OCI-LY7 (cell line): ENCODE measurements around the gene ARPC5. TPM values are rescaled to one million over a fixed set of nuclear protein-coding genes. Genes with fewer than 3 reads are reported as not detected.

Source experiments
- BruUV-seq: library from RNA; stranded (reverse); fragments of 400-500 nt; replicated peaks from 2 replicates; lab custom pipeline; 2021; lab: Mats Ljungman, UMichigan
- CTCF ChIA-PET: fragments of 300-600 bp; sonication (Branson Sonifier 250); formaldehyde crosslinking; loops from one replicate; lab custom pipeline; 2022; ENCODE audit warnings: antibody characterized with exemption; ENCODE audit not compliant: unreplicated experiment; lab: Charles Lee
- POLR2A ChIA-PET: fragments of 300-600 bp; sonication (Branson Sonifier 250); formaldehyde crosslinking; loops from one replicate; lab custom pipeline; 2022; ENCODE audit warnings: antibody characterized with exemption; lab: Charles Lee
- DNase-seq: peaks from one replicate; pipeline ENCODE4 v3.0.0-alpha.2; 2015; ENCODE audit warnings: low spot score
- H2AFZ ChIP-seq: fragments of 200-600 bp; sonication (generic), shearing (Covaris generic); 2 replicates; pipeline ENCODE4 v1.6.1; 2014; ENCODE audit warnings: mild to moderate bottlenecking, antibody characterized with exemption, low read length, moderate library complexity
- H3K27ac ChIP-seq: fragments of 200-600 bp; sonication (generic); 2 replicates; pipeline ENCODE4 v1.5.1; 2014; ENCODE audit warnings: mixed run types, low read depth, mild to moderate bottlenecking, moderate library complexity, low read length, inconsistent platforms; ENCODE audit not compliant: poor library complexity, severe bottlenecking
- H3K36me3 ChIP-seq: fragments of 200-600 bp; sonication (generic); 2 replicates; pipeline ENCODE4 v1.6.1; 2014; ENCODE audit warnings: mild to moderate bottlenecking, antibody characterized with exemption, low read length, moderate library complexity, mixed read lengths; ENCODE audit not compliant: insufficient read depth
- H3K4me1 ChIP-seq: fragments of 200-600 bp; sonication (generic); 2 replicates; pipeline ENCODE4 v1.5.1; 2014; ENCODE audit warnings: mild to moderate bottlenecking, low read length; ENCODE audit not compliant: insufficient read depth, poor library complexity, severe bottlenecking
- H3K4me2 ChIP-seq: fragments of 200-600 bp; sonication (generic); 2 replicates; pipeline ENCODE4 v1.6.1; 2014; ENCODE audit warnings: mild to moderate bottlenecking, low read length
- H3K4me3 ChIP-seq: fragments of 200-600 bp; sonication (generic); 2 replicates; pipeline ENCODE4 v1.5.1; 2014; ENCODE audit warnings: mild to moderate bottlenecking, low read depth, low read length; ENCODE audit not compliant: poor library complexity, severe bottlenecking
- H3K79me2 ChIP-seq: fragments of 200-600 bp; sonication (generic); 2 replicates; pipeline ENCODE4 v1.6.1; 2016; ENCODE audit warnings: low read depth, mild to moderate bottlenecking, low read length, moderate library complexity, mixed read lengths; ENCODE audit not compliant: insufficient read depth
- H3K9me2 ChIP-seq: fragments of 200-600 bp; sonication (generic); 2 replicates; pipeline ENCODE4 v1.6.1; 2016; ENCODE audit warnings: mild to moderate bottlenecking, low read length, mixed read lengths; ENCODE audit not compliant: insufficient read depth
- H3K9me3 ChIP-seq: fragments of 200-600 bp; sonication (generic); 2 replicates; pipeline ENCODE4 v1.6.1; 2014; ENCODE audit warnings: mild to moderate bottlenecking, mixed run types, low read length, mixed read lengths
- H4K20me1 ChIP-seq: fragments of 200-600 bp; sonication (generic); 2 replicates; pipeline ENCODE4 v1.6.1; 2014; ENCODE audit warnings: mild to moderate bottlenecking, antibody characterized with exemption, low read length, moderate library complexity, mixed read lengths; ENCODE audit not compliant: insufficient read depth
- CTCF ChIP-seq: fragments of 200-600 bp; sonication (generic); conservative IDR thresholded peaks from 2 replicates; pipeline ENCODE4 v1.5.1; 2014; ENCODE audit warnings: mild to moderate bottlenecking, antibody characterized with exemption, low read length, moderate library complexity, mixed read lengths
- EZH2phosphoT487 ChIP-seq: fragments of 200-600 bp; sonication (generic); IDR thresholded peaks from 2 replicates; pipeline ENCODE4 v1.6.1; 2018; ENCODE audit warnings: low read depth, borderline replicate concordance, mild to moderate bottlenecking, mixed run types, antibody characterized with exemption, low read length, moderate library complexity, mixed read lengths
- intact Hi-C: fragments of 100-400 bp; cut with micrococcal nuclease; formaldehyde crosslinking; loops from one replicate; pipeline ENCODE4 v1.10.0; 2022; ENCODE audit not compliant: unreplicated experiment
- total RNA-seq, 2 experiments: library from RNA; depleted of rRNA in 1 of 2; stranded (reverse); fragments of >200 nt in 1 of 2; shearing (Covaris generic) in 1 of 2; gene quantifications; 2 replicates each; pipeline ENCODE4 v1.2.3, GENCODE V29; 2014 to 2022

The ARPC5 gene
- total RNA-seq, 2 experiments from 2014 or later: 116 to 132 TPM

- H3K79me2 ChIP-seq: no peaks in the 10 kb centered on the region
- no peak overlapping the region for H3K27ac ChIP-seq
- no peaks in the 10 kb centered on the region for H3K9me3 ChIP-seq
- no peak for TF ChIP-seq EZH2phosphoT487
- no peak for TF ChIP-seq CTCF
- CTCF ChIA-PET: no interaction called here
- no TSS peak for BruUV-seq
- no peak for DNase-seq
- H3K36me3 ChIP-seq: no peaks in the 10 kb centered on the region
- H2AFZ ChIP-seq: no peak overlapping the region
- H3K4me3 ChIP-seq: no peak overlapping the region
- no peaks in the 10 kb centered on the region for H4K20me1 ChIP-seq
- intact Hi-C loops: no loop called here
- POLR2A ChIA-PET: interaction anchor here (0.6 kb wide), 2 partner anchors 33 to 107 kb away, joined by 3 to 7 read pairs; no protein-coding TSS in a partner anchor
- no peaks in the 10 kb centered on the region for H3K9me2 ChIP-seq
- H3K4me1 ChIP-seq: peaks cover 16% of the 10 kb centered on the region
- no peak overlapping the region for H3K4me2 ChIP-seq
These were observed 63.8 kb downstream of the ARPC5 start for GRCh38 chr1:183571678-183572268.

Other genes with a start within 250 kb of the ARPC5 start
- gene NMNAT2, start 217.4 kb downstream of the ARPC5 start, total RNA-seq (2014; rRNA removed; shearing (Covaris generic)): not detected in 2 replicates
- gene NMNAT2, start 217.4 kb downstream of the ARPC5 start, total RNA-seq (2022): not detected in 2 replicates
- 36.4 and 45.0 TPM in 2 replicates for gene SMG7, start 163.3 kb downstream of the ARPC5 start, total RNA-seq (2014; rRNA removed; shearing (Covaris generic))
- gene SMG7, start 163.3 kb downstream of the ARPC5 start, total RNA-seq (2022): 172 and 185 TPM in 2 replicates
- 4.0 and 5.0 TPM in 2 replicates for gene NCF2, start 45.3 kb downstream of the ARPC5 start, total RNA-seq (2014; rRNA removed; shearing (Covaris generic))
- 13.5 and 17.4 TPM in 2 replicates for gene NCF2, start 45.3 kb downstream of the ARPC5 start, total RNA-seq (2022)
- not detected in 2 replicates for gene APOBEC4, start 17.5 kb upstream of the ARPC5 start, total RNA-seq (2014; rRNA removed; shearing (Covaris generic))
- gene APOBEC4, start 17.5 kb upstream of the ARPC5 start, total RNA-seq (2022): not detected in 2 replicates
- gene RGL1, start 169.3 kb upstream of the ARPC5 start, total RNA-seq (2014; rRNA removed; shearing (Covaris generic)): 0.18 and 0.35 TPM in 2 replicates
- gene RGL1, start 169.3 kb upstream of the ARPC5 start, total RNA-seq (2022): 0.20 and 0.32 TPM in 2 replicates